NCI-H510A treated with DMSO at 0.1 percent for 48 hours (cell line): ENCODE results near the gene GABRB3.

Source experiments
- DNase-seq: peaks from one replicate; lab custom pipeline; 2025; lab: John Stamatoyannopoulos, UW

GABRB3 gene

GRCh38 chr15:26676115-26676514 lies 96.8 kb downstream of the GABRB3 start:
- no peak for DNase-seq

GRCh38 chr15:26674467-26674866 lies 98.4 kb downstream of the GABRB3 start:
- no peak for DNase-seq

- DNase-seq = no peak
Measured at GRCh38 chr15:26673445-26673844, 99.4 kb downstream of the GABRB3 start.

- no peak for DNase-seq
Measured at GRCh38 chr15:26670116-26670515, 102.8 kb downstream of the GABRB3 start.

GRCh38 chr15:26667222-26667988 lies 105.5 kb downstream of the GABRB3 start:
- no peak for DNase-seq

- DNase-seq = no peak
Measured at GRCh38 chr15:26665957-26666791, 106.7 kb downstream of the GABRB3 start.

- no peak for DNase-seq
Measured at GRCh38 chr15:26662283-26662682, 110.6 kb downstream of the GABRB3 start.

GRCh38 chr15:26661748-26662147 lies 111.1 kb downstream of the GABRB3 start:
- DNase-seq = no peak

- DNase-seq = no peak
Measured at GRCh38 chr15:26661107-26661506, 111.8 kb downstream of the GABRB3 start.

- DNase-seq = no peak
Measured at GRCh38 chr15:26660241-26660640, 112.6 kb downstream of the GABRB3 start.

GRCh38 chr15:26658290-26658689 lies 114.6 kb downstream of the GABRB3 start:
- no peak for DNase-seq

GRCh38 chr15:26656080-26656479 lies 116.8 kb downstream of the GABRB3 start:
- DNase-seq = no peak

GRCh38 chr15:26651909-26652308 lies 121.0 kb downstream of the GABRB3 start:
- no peak for DNase-seq

- DNase-seq = no peak
Measured at GRCh38 chr15:26648676-26649075, 124.2 kb downstream of the GABRB3 start.

GRCh38 chr15:26644948-26645347 lies 127.9 kb downstream of the GABRB3 start:
- DNase-seq = no peak

- DNase-seq = no peak
Measured at GRCh38 chr15:26641144-26641543, 131.7 kb downstream of the GABRB3 start.

GRCh38 chr15:26640601-26641000 lies 132.3 kb downstream of the GABRB3 start:
- DNase-seq = no peak

- no peak for DNase-seq
Measured at GRCh38 chr15:26639966-26640365, 132.9 kb downstream of the GABRB3 start.

GRCh38 chr15:26635614-26636013 lies 137.3 kb downstream of the GABRB3 start:
- DNase-seq = no peak

GRCh38 chr15:26635105-26635504 lies 137.8 kb downstream of the GABRB3 start:
- no peak for DNase-seq

GRCh38 chr15:26634319-26634718 lies 138.5 kb downstream of the GABRB3 start:
- peak; percentile 1 for DNase-seq

GRCh38 chr15:26632500-26632899 lies 140.4 kb downstream of the GABRB3 start:
- peak; percentile 33 for DNase-seq

GRCh38 chr15:26631894-26632293 lies 141.0 kb downstream of the GABRB3 start:
- DNase-seq = no peak
